GM21447 (cell line): ENCODE measurements around the gene TNRC18.
"Not testable (repeated sequence)": the region's sequence is repeated elsewhere in the genome, so short reads cannot be mapped to it uniquely, and the experiment has no call there.

Experiments used
- ATAC-seq: cut with Tn5 transposase; IDR thresholded peaks from one replicate; pipeline ENCODE4 v1.9.1; 2021; ENCODE audit not compliant: unreplicated experiment

The TNRC18 gene

GRCh38 chr7:5423306-5423975 lies at the start of gene TNRC18:
Gene TNRC18, minus strand, starts transcription at chr7:5423834. Its CDS starts 2,588 bp downstream, at chr7:5421246.
- no peak for ATAC-seq

DNA sequence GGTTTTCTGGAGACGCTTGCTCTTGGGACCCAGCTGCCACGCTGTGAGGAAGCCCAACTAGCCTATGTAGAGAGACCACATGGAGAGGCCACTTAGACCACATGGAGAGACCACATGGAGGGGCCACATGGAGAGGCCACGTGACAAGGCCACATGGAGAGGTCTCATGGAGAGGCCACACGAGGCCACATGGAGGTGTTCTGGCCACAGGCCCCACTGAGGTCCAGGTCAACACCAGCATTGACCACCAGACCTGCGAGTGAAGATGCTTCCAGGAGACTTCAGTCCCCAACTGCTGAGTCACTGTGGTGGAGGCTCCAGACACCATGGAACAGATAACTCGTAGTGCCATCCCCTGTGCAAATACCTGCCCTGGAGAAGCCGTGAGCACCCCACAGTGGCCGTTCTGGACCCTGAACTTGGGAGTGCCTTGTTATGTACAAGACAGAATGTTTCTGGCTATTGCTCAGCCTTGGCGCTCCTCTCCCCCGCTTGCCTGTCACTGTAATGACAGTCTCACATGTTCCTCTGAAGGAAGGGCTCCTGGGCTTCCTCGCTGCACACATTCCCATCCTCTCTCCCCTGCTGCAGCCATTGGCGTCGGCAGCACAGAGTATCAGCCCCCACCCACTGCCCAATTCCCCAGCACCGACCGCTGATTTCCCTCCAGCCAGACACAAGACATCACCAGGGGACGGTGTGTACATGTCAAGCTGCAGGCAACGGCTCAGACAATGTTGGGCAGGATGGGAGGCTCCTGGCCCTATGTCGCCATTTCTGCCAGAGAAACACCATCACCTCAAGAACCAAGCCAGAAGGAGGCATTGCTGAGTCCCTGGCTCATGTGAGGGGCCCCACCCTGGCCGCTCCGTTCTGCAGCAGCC lies 49.0 kb upstream of the TNRC18 start:
- ATAC-seq, result no peak

DNA sequence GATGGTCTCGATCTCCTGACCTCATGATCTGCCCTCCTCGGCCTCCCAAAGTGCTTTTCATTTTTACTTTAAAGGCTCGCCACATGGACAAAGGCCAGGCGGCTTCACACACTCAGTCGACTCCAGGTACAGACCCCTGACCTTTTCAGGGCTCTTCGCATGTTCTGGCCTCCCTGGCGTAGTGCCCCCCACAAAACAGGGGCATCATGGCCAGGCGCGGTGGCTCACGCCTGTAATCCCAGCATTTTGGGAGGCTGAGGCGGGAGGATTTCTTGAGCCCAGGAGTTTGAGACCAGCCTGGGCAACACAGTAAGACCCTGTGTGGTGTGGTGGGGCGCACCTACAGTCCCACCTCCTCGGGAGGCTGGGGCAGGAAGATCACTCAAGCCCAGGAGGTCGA lies 48.0 kb upstream of the TNRC18 start:
- ATAC-seq, result not testable (repeated sequence)

GRCh38 chr7:5470816-5471215 lies 47.2 kb upstream of the TNRC18 start:
- ATAC-seq, result no peak

DNA sequence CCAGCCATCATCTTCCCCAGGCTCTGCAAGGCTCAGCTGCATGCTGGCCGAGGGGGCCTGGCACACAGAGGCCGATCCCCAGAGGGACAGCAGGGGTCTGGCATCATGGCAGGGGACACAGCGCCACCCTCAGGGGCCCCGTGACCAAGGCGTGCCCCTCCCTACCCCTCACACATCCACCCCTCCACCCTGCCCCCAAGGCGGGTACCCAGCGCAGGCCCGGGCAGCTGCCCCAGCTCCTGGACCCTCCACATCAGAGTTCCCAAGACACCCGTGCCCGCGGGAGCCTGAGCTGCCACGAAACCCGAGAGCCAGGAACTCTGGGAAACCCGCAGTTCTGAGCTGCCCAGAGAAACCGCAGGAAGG lies 46.5 kb upstream of the TNRC18 start:
- no peak for ATAC-seq

- no peak for ATAC-seq
These were observed 45.9 kb upstream of the TNRC18 start for GRCh38 chr7:5469375-5470166.

- ATAC-seq, result no peak
These were observed 44.0 kb upstream of the TNRC18 start for GRCh38 chr7:5467645-5468044.

GRCh38 chr7:5466551-5466950 lies 42.9 kb upstream of the TNRC18 start:
- ATAC-seq, result no peak

GRCh38 chr7:5463031-5463430 lies 39.4 kb upstream of the TNRC18 start:
- ATAC-seq, result no peak

DNA sequence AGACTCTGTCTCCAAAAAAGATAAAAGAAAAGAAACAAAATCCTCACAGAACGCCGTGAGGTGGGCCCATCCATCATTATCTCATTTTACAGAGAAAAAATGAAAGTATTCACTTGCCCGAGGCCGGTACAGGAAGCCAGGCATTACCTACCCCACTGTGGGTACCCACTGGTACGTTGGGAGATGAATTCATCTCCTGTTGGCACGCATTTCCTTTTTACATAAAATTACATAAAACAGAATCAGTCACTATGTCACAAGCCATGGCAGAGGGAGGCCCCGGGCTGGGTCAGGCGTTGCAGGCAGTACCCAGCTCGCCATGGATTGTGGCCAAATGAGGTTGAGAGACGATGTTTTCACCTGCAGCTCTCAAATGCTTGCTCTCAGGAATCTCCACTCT lies 38.6 kb upstream of the TNRC18 start:
- no peak for ATAC-seq

- no peak for ATAC-seq
These were observed 35.4 kb upstream of the TNRC18 start for GRCh38 chr7:5458921-5459480.

- ATAC-seq, result no peak
These were observed 33.7 kb upstream of the TNRC18 start for GRCh38 chr7:5457245-5457735.

DNA sequence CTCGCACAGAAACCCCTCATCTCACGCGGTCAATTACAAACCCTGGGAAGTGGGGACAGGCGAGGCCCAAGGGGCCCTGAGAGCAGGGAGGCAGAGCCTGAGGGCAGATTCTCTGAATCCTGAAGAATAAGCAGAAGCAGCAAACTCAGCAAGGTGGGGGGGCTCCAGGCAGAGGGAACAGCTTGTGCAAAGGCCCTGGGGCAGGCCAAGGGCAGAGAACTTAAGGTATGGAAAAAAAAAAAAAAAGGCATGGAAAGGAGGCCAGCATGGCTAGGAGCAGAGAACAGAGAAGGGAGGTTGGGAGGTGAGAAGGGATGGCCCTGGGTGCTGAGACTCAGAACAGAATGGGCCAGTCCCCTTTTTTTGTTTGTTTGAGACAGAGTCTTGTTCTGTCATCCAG lies 32.8 kb upstream of the TNRC18 start:
- ATAC-seq, result no peak

- ATAC-seq, result no peak
These were observed 32.1 kb upstream of the TNRC18 start for GRCh38 chr7:5455581-5456219.

- ATAC-seq, result no peak
These were observed 31.5 kb upstream of the TNRC18 start for GRCh38 chr7:5455175-5455574.

GRCh38 chr7:5454485-5454884 lies 30.9 kb upstream of the TNRC18 start:
- ATAC-seq, result no peak

- no peak for ATAC-seq
These were observed 30.0 kb upstream of the TNRC18 start for GRCh38 chr7:5453566-5454075.

DNA sequence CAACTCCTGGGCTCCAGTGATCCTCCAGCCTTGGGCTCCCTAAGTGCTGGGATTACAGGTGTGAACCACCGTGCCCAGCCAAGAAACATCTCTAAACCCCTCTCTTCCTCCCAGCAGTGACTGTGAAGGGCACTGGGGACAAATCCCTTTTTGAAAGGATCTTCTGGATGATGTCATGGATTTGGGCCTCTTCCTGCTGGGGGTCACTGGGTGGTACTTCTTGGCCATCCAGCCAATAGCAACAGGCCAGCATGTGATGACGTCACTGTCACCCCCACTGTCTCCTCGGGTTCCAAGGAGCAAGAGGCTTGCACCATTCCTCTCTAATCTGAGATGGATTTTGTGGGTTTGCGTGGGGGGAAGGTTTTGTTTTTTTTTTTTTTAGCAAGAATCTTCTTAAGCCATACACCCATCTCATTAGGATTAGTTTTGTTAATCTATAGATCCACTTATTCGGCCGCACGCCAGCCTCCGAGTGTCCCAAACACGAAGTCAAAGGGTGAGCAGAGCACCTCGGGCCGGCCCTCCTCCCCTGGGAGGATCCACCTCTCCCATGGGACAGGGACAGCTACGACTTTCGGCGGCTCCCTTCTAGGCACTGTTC lies 29.4 kb upstream of the TNRC18 start:
- ATAC-seq, result no peak

DNA sequence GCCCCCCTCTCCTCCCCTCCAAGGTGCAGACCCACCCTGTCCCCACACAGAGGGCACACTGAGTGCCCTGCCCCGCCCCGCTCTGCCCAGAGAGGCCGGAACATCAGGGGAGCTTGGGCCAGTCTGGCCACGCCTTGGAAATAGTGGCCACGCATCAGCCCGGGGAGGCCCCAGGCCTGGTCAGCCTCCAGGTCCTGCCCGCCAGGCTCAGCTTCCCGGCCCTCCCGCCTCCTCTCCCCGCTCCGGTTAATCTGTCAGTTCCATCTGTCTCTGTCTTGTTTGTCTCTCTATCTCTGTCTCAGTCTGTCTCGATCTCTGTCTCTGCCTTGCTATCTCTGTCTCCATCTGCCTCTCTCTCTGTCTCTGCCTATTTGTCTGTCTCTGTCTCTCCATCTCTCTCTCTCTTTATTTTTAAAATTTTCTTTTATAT lies 28.9 kb upstream of the TNRC18 start:
- ATAC-seq, result no peak

DNA sequence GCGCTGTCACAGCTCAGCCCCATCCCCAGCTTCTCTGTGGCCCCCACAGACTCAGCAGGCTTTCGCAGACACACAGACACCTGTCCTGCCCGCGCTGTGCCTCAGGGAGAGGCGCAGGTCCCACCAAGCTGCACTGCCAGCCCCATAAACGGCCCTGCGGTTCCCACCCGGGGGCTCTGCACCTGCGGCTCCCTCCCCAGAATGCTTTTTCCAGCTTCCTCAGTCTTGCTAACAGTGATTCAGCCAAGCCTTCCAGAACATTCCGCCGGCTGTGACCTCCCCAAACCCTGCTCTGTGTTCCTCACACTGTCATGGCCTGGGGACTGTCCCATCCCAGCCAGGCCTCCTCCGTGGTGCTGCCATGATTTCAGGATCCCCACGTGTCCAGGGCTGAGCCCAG lies 27.8 kb upstream of the TNRC18 start:
- ATAC-seq, result no peak
